Kidney (tissue), 22 donors: Measurements from ENCODE around the gene CSNK1G1. TPM values are rescaled to one million over a fixed set of nuclear protein-coding genes. Genes with fewer than 3 reads are reported as not detected.

ENCODE experiments used
- DNase-seq, 5 donors: peaks; one replicate each; pipeline ENCODE4 v3.0.0-alpha.2; 2013 to 2020
- FAIRE-seq: peaks from 2 replicates; lab custom pipeline; 2012; peaks lifted over from hg19 to GRCh38; lab: Jason Lieb, UNC
- H3K27ac ChIP-seq, 2 donors: one replicate each; pipeline ENCODE4 v1.7.0; 2013; ENCODE audit warnings: low read depth in 2 of 2, low read length in 2 of 2, inconsistent platforms in 1 of 2
- H3K27me3 ChIP-seq: one replicate; pipeline ENCODE4 v1.7.1; 2013; ENCODE audit warnings: low read length, inconsistent platforms; ENCODE audit not compliant: control insufficient read depth, insufficient read depth
- H3K36me3 ChIP-seq, 3 donors: one replicate each; pipeline versions ENCODE4 v1.7.0 to v1.7.1; 2013; ENCODE audit warnings: low read length in 3 of 3, control low read depth in 1 of 3, inconsistent platforms in 1 of 3; ENCODE audit not compliant: insufficient read depth in 3 of 3, control insufficient read depth in 2 of 3
- H3K4me1 ChIP-seq, 3 donors: one replicate each; pipeline versions ENCODE4 v1.7.0 to v1.7.1; 2013; ENCODE audit warnings: low read length in 3 of 3, inconsistent platforms in 1 of 3, low read depth in 1 of 3; ENCODE audit not compliant: control insufficient read depth in 2 of 3, insufficient read depth in 2 of 3
- H3K4me3 ChIP-seq, 3 donors: one replicate each; pipeline versions ENCODE4 v1.7.0 to v1.8.1; 2013; ENCODE audit warnings: low read length in 3 of 3, control low read depth in 1 of 3, inconsistent platforms in 1 of 3
- H3K9ac ChIP-seq, 3 donors: one replicate each; pipeline versions ENCODE4 v1.7.0 to v1.7.1; 2013; ENCODE audit warnings: low read length in 3 of 3, control low read depth in 1 of 3, inconsistent platforms in 1 of 3
- H3K9me3 ChIP-seq, 3 donors: one replicate each; pipeline versions ENCODE4 v1.7.0 to v1.7.1; 2013; ENCODE audit warnings: low read length in 3 of 3, control low read depth in 1 of 3, inconsistent platforms in 1 of 3; ENCODE audit not compliant: control insufficient read depth in 2 of 3, insufficient read depth in 1 of 3
- CTCF ChIP-seq: IDR thresholded peaks from 3 replicates; pipeline ENCODE4 v1.5.1; 2012; ENCODE audit warnings: mild to moderate bottlenecking, moderate library complexity, borderline replicate concordance; ENCODE audit not compliant: insufficient read depth; ENCODE audit errors: extremely low read depth
- intact Hi-C: fragments of 100-400 bp; cut with DNase I; formaldehyde crosslinking; loops from one replicate; pipeline ENCODE4 v1.11.1; 2022
- long read RNA-seq, 10 donors: library from polyadenylated mRNA in 1 of 10; unstranded in 1 of 10; transcript quantifications; one replicate each; pipeline ENCODE4 v2.0.0 and lab custom pipeline, GENCODE V29; 2021 to 2026
- polyA plus RNA-seq: library from polyadenylated mRNA; stranded (reverse); fragments of 350-450 nt; fragmentation: Illumina TruSeq; extraction: RNeasy Lipid Tissue Mini Kit (QIAGEN cat#74804); gene quantifications from one replicate; pipeline ENCODE4 v1.2.3, GENCODE V29; 2014; ENCODE audit warnings: low read depth, low replicate concordance; ENCODE audit not compliant: insufficient read depth
- total RNA-seq: library from RNA; stranded (reverse); fragmentation: NEBNext Ultra II Directional; extraction: Animal tissue kit (Norgen Biotek cat#: 25700); gene quantifications from one replicate; pipeline ENCODE4 v1.2.1, GENCODE V29; 2021
- donor health status: control.
- donor health status: control.
- donor health status: control.
- donor health status: control.
- donor health status: control.
- donor health status: DM: yes; HTN: yes; CAD: no.
- donor health status: Normal renal cell carcinoma (clear cell type).

Gene CSNK1G1
- total RNA-seq (25.8 TPM), polyA plus RNA-seq (5.0 TPM)
- long read RNA-seq, donor 1, full-length matches to known transcripts = 2 of 2 reads
- long read RNA-seq, donor 1, partial matches to known transcripts = 0 of 2 reads
- long read RNA-seq, donor 1, other reads (novel, unspliced or antisense) = 0 of 2 reads
- long read RNA-seq, donor 2 = 0 reads
- long read RNA-seq, donor 3, partial matches to known transcripts = 150 of 150 reads
- long read RNA-seq, donor 3, other reads (novel, unspliced or antisense) = 0 of 150 reads
- long read RNA-seq, donor 4, full-length matches to known transcripts = 1 of 1 reads
- long read RNA-seq, donor 4, partial matches to known transcripts = 0 of 1 reads
- long read RNA-seq, donor 4, other reads (novel, unspliced or antisense) = 0 of 1 reads
- long read RNA-seq, donor 5 = 0 reads
- long read RNA-seq, donor 6 = 0 reads
- long read RNA-seq, donor 7, partial matches to known transcripts = 2 of 9 reads
- long read RNA-seq, donor 7, other reads (novel, unspliced or antisense) = 7 of 9 reads
- long read RNA-seq, donor 8, full-length matches to known transcripts = 1 of 1 reads
- long read RNA-seq, donor 8, partial matches to known transcripts = 0 of 1 reads
- long read RNA-seq, donor 8, other reads (novel, unspliced or antisense) = 0 of 1 reads
- long read RNA-seq, donor 9 = 0 reads
- long read RNA-seq, donor 10 = 0 reads

- Histone ChIP-seq H3K9me3 (no peaks in the 10 kb centered on the region), H3K27ac (peak within 1 kb of the TSS; percentile 72 to 80), H3K27me3 (no peaks in the 10 kb centered on the region), H3K4me3 (peak within 1 kb of the TSS; percentile 81 to 99 (median 85)), H3K9ac (peak within 1 kb of the TSS; percentile 90 to 98 (median 92)), H3K4me1 (peaks cover 0 to 5% (median 0%) of the 10 kb centered on the region in 3 donors), H3K36me3 (no peaks in the 10 kb centered on the region)
- DNase-seq (peak; percentile 98 to 99 (median 98)), FAIRE-seq (peak; percentile 46)
- intact Hi-C loops = no loop called here
- TF ChIP-seq CTCF = peak; percentile 28
Measured at GRCh38 chr15:64355944-64356709, at the start of gene CSNK1G1. Gene CSNK1G1, minus strand, starts transcription at chr15:64356173. Its CDS starts 55,674 bp downstream, at chr15:64300499.

- Histone ChIP-seq H3K9me3 (no peaks in the 10 kb centered on the region), H3K27me3 (no peaks in the 10 kb centered on the region), H3K27ac (no peak overlapping the region), H3K4me3 (no peak overlapping the region), H3K4me1 (no peaks in the 10 kb centered on the region), H3K36me3 (peaks cover 13 to 45% (median 30%) of the 10 kb centered on the region in 3 donors), H3K9ac (no peak overlapping the region)
- no peak for FAIRE-seq
- TF ChIP-seq CTCF = no peak
- no peak for DNase-seq
- intact Hi-C loops = no loop called here
Measured at GRCh38 chr15:64400583-64400982, 44.6 kb upstream of the CSNK1G1 start.

- Histone ChIP-seq H3K27ac (no peak overlapping the region), H3K4me3 (no peak overlapping the region), H3K4me1 (no peaks in the 10 kb centered on the region), H3K36me3 (peaks cover 17 to 38% (median 30%) of the 10 kb centered on the region in 3 donors), H3K27me3 (no peaks in the 10 kb centered on the region), H3K9me3 (no peaks in the 10 kb centered on the region), H3K9ac (no peak overlapping the region)
- no peak for FAIRE-seq
- DNase-seq = no peak
- TF ChIP-seq CTCF = no peak
- intact Hi-C loops = no loop called here
Measured at GRCh38 chr15:64398575-64398974, 42.6 kb upstream of the CSNK1G1 start.
